ENCODE data around the gene MAP7D3.

Gene MAP7D3

GRCh38 chrX:136182414-136182813 is 68.8 kb downstream of the MAP7D3 start:
- TF ChIP-seq ZNF565 (CRISPR knock-in tag; conservative IDR thresholded peaks at IDR 0.05; ENCODE audit: low read depth) (no peak), CSDC2 (CRISPR knock-in tag; IDR thresholded peaks at IDR 0.05) (no peak), PATZ1 (CRISPR knock-in tag; IDR thresholded peaks at IDR 0.05; ENCODE audit: borderline replicate concordance) (no peak), ZFP3 (CRISPR knock-in tag; IDR thresholded peaks at IDR 0.05) (no peak), ZNF8 (CRISPR knock-in tag; IDR thresholded peaks at IDR 0.05) (no peak), TCF4 (CRISPR knock-in tag; IDR thresholded peaks at IDR 0.05; ENCODE audit: borderline replicate concordance) (no peak), POU6F1 (CRISPR knock-in tag; IDR thresholded peaks at IDR 0.05; ENCODE audit: borderline replicate concordance, low read depth) (no peak), ZNF70 (CRISPR knock-in tag; IDR thresholded peaks at IDR 0.05) (no peak), ARNTL (CRISPR knock-in tag; IDR thresholded peaks at IDR 0.05; ENCODE audit: borderline replicate concordance, low read depth) (no peak), PPARA (CRISPR knock-in tag; IDR thresholded peaks at IDR 0.05; ENCODE audit: borderline replicate concordance) (no peak), TSHZ2 (CRISPR knock-in tag; IDR thresholded peaks at IDR 0.05) (no peak), ISL1 (CRISPR knock-in tag; IDR thresholded peaks at IDR 0.05) (no peak)
- no peak for ATAC-seq

- no peak for TF ChIP-seq ZC3H10 (CRISPR knock-in tag; IDR thresholded peaks at IDR 0.05)
- no peak for TF ChIP-seq TCF4 (CRISPR knock-in tag; IDR thresholded peaks at IDR 0.05; ENCODE audit: borderline replicate concordance)
- TF ChIP-seq ZFP3 (CRISPR knock-in tag; IDR thresholded peaks at IDR 0.05), result no peak
- TF ChIP-seq PPARA (CRISPR knock-in tag; IDR thresholded peaks at IDR 0.05; ENCODE audit: borderline replicate concordance), result no peak
- TF ChIP-seq SNAI2 (CRISPR knock-in tag; IDR thresholded peaks at IDR 0.05), result no peak
- no peak for TF ChIP-seq ZFP30 (CRISPR knock-in tag; IDR thresholded peaks at IDR 0.05)
- no peak for TF ChIP-seq CREB5 (CRISPR knock-in tag; IDR thresholded peaks at IDR 0.05; ENCODE audit: low read depth)
- ATAC-seq, result no peak
These were observed 72.1 kb downstream of the MAP7D3 start for GRCh38 chrX:136179133-136179532.

- ATAC-seq, result peak; percentile 86
- TF ChIP-seq ZNF565 (CRISPR knock-in tag; conservative IDR thresholded peaks at IDR 0.05; ENCODE audit: low read depth) (no peak), ISL1 (CRISPR knock-in tag; IDR thresholded peaks at IDR 0.05) (peak; percentile 50; the same call in 1 of the 2 replicates), ZC3H10 (CRISPR knock-in tag; IDR thresholded peaks at IDR 0.05) (no peak), GLIS3 (CRISPR knock-in tag; IDR thresholded peaks at IDR 0.05) (no peak), PPARA (CRISPR knock-in tag; IDR thresholded peaks at IDR 0.05; ENCODE audit: borderline replicate concordance) (no peak), RARB (CRISPR knock-in tag; IDR thresholded peaks at IDR 0.05) (no peak), BACH2 (CRISPR knock-in tag; IDR thresholded peaks at IDR 0.05; ENCODE audit: borderline replicate concordance) (no peak)
These were observed 74.8 kb downstream of the MAP7D3 start for GRCh38 chrX:136176399-136176825.

GRCh38 chrX:136171420-136171819 is 79.8 kb downstream of the MAP7D3 start:
- ATAC-seq, result no peak
- TF ChIP-seq ZC3H10 (CRISPR knock-in tag; IDR thresholded peaks at IDR 0.05), result no peak
- TF ChIP-seq BACH2 (CRISPR knock-in tag; IDR thresholded peaks at IDR 0.05; ENCODE audit: borderline replicate concordance), result no peak
- no peak for TF ChIP-seq TOX (CRISPR knock-in tag; IDR thresholded peaks at IDR 0.05; ENCODE audit: borderline replicate concordance)
- peak; percentile 10; the same call in 1 of the 2 replicates for TF ChIP-seq ISL1 (CRISPR knock-in tag; IDR thresholded peaks at IDR 0.05)
- no peak for TF ChIP-seq POU6F1 (CRISPR knock-in tag; IDR thresholded peaks at IDR 0.05; ENCODE audit: borderline replicate concordance, low read depth)
- TF ChIP-seq ESRRG (CRISPR knock-in tag; IDR thresholded peaks at IDR 0.05), result no peak

Data from SK-N-SH treated with all-trans-retinoic acid at 6 μM for 48 hours (cell line).